Duodenal mucosa (tissue), 2 donors: ENCODE data around the gene KCNJ4.
A peak's percentile ranks its signal among the peaks of the same experiment; 100 is the strongest.
"Not testable (repeated sequence)": the region's sequence is repeated elsewhere in the genome, so short reads cannot be mapped to it uniquely, and the experiment has no call there.

Experiments used
- H3K27ac ChIP-seq: one replicate; pipeline ENCODE4 v1.7.0; 2013; ENCODE audit warnings: low read depth, low read length
- H3K27me3 ChIP-seq, 2 donors: one replicate each; pipeline ENCODE4 v1.7.0; 2013; ENCODE audit warnings: low read length in 2 of 2, control low read depth in 1 of 2; ENCODE audit not compliant: insufficient read depth in 2 of 2, control insufficient read depth in 1 of 2
- H3K36me3 ChIP-seq, 2 donors: one replicate each; pipeline ENCODE4 v1.7.0; 2013; ENCODE audit warnings: low read length in 2 of 2, control low read depth in 1 of 2; ENCODE audit not compliant: insufficient read depth in 2 of 2, control insufficient read depth in 1 of 2
- H3K4me1 ChIP-seq, 2 donors: one replicate each; pipeline ENCODE4 v1.7.0; 2013; ENCODE audit warnings: low read length in 2 of 2, control low read depth in 1 of 2; ENCODE audit not compliant: insufficient read depth in 2 of 2, control insufficient read depth in 1 of 2
- H3K4me3 ChIP-seq, 2 donors: one replicate each; pipeline ENCODE4 v1.7.0; 2013; ENCODE audit warnings: low read length in 2 of 2, low read depth in 1 of 2
- H3K9ac ChIP-seq, 2 donors: one replicate each; pipeline ENCODE4 v1.7.0; 2013; ENCODE audit warnings: low read length in 2 of 2, low read depth in 1 of 2
- H3K9me3 ChIP-seq, 2 donors: one replicate each; pipeline ENCODE4 v1.7.0; 2013; ENCODE audit warnings: low read length in 2 of 2, control low read depth in 1 of 2; ENCODE audit not compliant: control insufficient read depth in 1 of 2

KCNJ4 gene

DNA sequence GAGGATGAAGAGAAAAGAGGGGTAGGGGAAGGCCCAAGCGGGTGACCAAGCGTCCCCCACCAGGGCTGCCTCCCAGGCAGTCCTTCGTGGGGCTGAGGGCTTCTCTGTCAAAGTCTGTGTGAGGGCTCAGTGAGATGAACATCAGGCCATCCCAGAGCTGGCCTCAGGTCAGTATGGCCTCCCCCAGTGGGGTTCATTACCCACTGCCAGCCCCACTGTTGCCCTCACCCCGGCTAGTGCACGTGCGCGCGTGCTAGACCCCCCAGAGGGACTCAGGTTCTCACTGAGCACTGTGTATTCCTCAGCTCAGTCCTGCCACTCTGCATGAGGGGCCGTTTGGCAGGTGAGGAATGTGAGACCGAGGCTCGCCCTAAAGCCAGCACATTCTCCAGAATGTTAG lies 16.2 kb upstream of the KCNJ4 start:
- Histone ChIP-seq H3K9me3 (no peaks in the 10 kb centered on the region), H3K4me3 (no peak overlapping the region), H3K4me1 (peaks cover 11 to 16% of the 10 kb centered on the region in 2 donors), H3K27me3 (peaks cover 0 to 7% of the 10 kb centered on the region in 2 donors), H3K36me3 (no peaks in the 10 kb centered on the region), H3K27ac (no peak overlapping the region), H3K9ac (no peak overlapping the region)

DNA sequence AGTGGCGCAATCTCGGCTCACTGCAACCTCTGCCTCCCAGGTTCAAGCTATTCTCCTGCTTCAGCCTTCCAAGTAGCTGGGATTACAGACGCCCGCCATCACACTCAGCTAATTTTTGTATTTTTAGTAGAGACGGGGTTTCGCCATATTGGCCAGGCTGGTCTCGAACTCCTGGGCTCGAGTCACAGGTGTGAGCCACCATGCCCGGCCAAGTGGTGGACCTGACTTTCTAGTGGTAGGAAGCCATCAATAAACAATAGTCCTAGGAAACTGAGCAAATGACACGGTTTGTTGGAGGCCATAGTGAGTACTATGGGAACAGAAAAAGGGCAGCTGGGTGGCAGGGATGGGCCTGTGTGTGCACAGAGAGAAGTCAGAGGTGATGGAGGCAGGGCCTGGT lies 15.2 kb upstream of the KCNJ4 start:
- not testable (repeated sequence) for H3K4me3 ChIP-seq, H3K36me3 ChIP-seq, H3K27me3 ChIP-seq, H3K27ac ChIP-seq, H3K9me3 ChIP-seq, H3K9ac ChIP-seq
- peaks cover 11 to 16% of the 10 kb centered on the region in 2 donors for H3K4me1 ChIP-seq

DNA sequence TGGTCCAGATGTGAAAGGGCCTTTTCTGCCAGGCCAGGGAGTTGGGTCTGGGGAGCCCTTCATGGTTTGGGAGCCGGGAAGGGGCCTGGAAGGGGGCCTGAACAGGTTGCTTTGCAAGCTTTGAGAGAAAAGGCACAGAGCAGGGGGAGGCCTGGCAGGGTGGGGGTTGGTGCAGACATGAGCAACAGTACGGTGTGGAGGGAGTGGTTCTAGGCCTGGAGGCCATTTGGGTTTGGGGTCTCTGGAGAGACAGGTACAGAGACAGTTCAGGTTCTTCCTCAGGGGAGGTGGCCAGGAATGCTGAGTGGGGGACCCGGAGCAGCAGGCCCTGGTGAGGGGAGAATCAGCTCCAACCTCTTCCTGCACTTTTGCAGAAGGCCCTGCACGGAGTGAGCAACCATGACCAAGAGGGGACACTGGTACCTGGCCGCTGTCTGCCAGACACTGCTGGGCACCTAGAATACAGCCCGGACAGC lies 14.3 kb upstream of the KCNJ4 start:
- Histone ChIP-seq H3K36me3 (no peaks in the 10 kb centered on the region), H3K9me3 (no peaks in the 10 kb centered on the region), H3K9ac (no peak overlapping the region), H3K27me3 (peaks cover 7% of the 10 kb centered on the region in 2 donors), H3K27ac (no peak overlapping the region), H3K4me1 (peaks cover 11 to 16% of the 10 kb centered on the region in 2 donors), H3K4me3 (no peak overlapping the region)

DNA sequence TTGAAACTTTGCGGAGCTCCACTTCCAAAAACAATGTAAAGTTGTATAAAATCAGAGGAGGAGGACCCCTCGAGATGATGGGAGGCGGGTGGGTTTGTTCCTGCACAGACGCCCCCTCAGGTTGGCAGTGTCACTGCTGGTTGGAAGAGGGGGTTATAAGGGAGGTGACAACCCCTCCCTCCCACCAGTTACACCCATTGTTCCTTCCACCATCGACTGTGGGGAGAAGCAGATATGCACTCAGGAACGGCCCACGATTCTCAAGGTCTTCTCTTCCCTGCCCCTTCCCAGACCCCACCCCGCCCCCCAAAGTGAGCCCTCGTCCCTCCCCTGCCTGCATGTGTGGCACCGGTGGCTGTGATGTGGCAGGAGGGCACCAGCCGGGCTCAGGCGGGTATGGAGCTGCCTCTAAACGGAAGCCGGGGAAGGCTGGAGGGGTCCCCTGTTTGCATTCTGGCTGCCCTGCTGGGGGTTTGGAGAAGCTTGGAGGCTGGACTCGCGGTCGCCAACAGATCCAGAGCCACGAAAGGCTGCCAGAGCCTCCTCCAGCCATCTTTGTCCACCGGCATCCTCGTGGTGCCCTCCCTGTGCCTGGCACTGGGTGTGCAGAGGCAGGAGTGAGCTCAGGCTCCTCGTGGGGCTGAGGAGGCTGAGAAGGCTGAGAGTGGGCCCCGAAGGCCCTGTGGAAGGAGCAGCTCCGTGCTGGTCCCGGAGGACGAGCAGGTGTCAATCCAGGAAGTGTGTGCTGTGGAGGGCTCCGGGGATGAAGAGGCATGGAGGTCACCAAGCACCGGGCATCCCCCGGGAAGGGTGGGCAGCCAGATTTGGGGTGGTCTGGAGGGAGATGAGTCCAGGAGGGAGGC lies 13.7 kb upstream of the KCNJ4 start:
- Histone ChIP-seq H3K4me3 (peak overlapping the region; percentile 73 to 77), H3K9ac (peak overlapping the region; percentile 69 to 83), H3K27me3 (peaks cover 7% of the 10 kb centered on the region in 2 donors), H3K9me3 (no peaks in the 10 kb centered on the region), H3K4me1 (peaks cover 11 to 16% of the 10 kb centered on the region in 2 donors), H3K27ac (no peak overlapping the region), H3K36me3 (no peaks in the 10 kb centered on the region)

DNA sequence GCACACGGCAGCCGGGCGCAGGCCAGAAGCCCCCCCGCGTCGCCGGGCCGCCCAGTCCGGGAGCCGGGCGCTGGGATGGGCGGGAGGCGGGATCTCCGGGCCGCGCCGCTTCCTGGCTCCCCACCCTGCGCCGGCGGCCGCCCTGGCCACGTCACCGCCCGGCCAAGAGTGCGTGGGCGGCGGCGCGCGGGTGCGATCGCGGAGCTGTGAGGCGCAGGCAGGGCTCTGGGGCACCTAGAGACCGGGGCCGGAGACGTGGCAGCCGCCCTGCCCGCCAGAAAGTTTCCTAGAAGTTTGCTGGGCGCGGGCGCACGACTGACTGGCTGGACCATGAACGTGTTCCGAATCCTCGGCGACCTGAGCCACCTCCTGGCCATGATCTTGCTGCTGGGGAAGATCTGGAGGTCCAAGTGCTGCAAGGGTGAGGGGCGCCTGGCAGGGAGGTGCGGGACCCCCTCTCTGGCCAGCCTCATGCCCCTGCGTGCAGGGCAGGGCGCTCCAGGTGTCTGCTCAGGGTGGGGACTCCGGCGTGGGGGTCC lies 13.0 kb upstream of the KCNJ4 start, which contains the start of gene KDELR3:
Gene KDELR3 (plus strand): TSS at position 193 of the 539 bp plus-strand sequence. CDS start 138 bp downstream, at position 331.
- Histone ChIP-seq H3K4me3 (peak within 1 kb of the TSS; percentile 73 to 77), H3K4me1 (peaks cover 11 to 22% of the 10 kb centered on the region in 2 donors), H3K27ac (no peak within 1 kb of the TSS), H3K27me3 (peaks cover 7 to 12% of the 10 kb centered on the region in 2 donors), H3K9ac (peak within 1 kb of the TSS; percentile 69 to 83), H3K9me3 (no peaks in the 10 kb centered on the region), H3K36me3 (no peaks in the 10 kb centered on the region)

DNA sequence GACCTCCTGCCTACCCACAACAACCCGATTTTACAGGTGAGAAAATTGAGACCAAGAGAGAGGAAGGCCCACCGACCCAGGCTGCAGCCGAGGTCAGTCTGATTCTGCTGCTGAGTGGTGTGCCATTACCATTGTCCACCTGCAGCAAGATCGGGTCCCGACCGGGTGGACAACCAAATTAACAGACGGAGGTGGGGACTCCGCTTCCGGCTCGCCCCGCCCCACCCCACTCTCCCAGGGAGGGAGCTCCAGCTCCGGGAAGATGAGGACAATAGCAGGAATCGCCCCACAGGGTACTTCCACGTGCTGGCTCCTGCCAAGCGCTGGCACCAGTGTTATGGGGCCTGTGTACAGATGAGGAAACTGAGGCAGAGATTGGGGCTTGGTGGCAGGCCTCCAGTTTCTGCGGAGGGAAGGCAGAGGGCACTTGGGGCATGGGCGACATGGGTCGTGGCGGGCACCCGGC lies 12.5 kb upstream of the KCNJ4 start:
- H3K9ac ChIP-seq, result peak overlapping the region; percentile 54 to 83
- H3K27ac ChIP-seq, result no peak overlapping the region
- H3K36me3 ChIP-seq, result no peaks in the 10 kb centered on the region
- no peaks in the 10 kb centered on the region for H3K9me3 ChIP-seq
- peak overlapping the region; percentile 71 to 73 for H3K4me3 ChIP-seq
- H3K27me3 ChIP-seq, result peaks cover 7 to 15% of the 10 kb centered on the region in 2 donors
- H3K4me1 ChIP-seq, result peaks cover 11 to 23% of the 10 kb centered on the region in 2 donors

DNA sequence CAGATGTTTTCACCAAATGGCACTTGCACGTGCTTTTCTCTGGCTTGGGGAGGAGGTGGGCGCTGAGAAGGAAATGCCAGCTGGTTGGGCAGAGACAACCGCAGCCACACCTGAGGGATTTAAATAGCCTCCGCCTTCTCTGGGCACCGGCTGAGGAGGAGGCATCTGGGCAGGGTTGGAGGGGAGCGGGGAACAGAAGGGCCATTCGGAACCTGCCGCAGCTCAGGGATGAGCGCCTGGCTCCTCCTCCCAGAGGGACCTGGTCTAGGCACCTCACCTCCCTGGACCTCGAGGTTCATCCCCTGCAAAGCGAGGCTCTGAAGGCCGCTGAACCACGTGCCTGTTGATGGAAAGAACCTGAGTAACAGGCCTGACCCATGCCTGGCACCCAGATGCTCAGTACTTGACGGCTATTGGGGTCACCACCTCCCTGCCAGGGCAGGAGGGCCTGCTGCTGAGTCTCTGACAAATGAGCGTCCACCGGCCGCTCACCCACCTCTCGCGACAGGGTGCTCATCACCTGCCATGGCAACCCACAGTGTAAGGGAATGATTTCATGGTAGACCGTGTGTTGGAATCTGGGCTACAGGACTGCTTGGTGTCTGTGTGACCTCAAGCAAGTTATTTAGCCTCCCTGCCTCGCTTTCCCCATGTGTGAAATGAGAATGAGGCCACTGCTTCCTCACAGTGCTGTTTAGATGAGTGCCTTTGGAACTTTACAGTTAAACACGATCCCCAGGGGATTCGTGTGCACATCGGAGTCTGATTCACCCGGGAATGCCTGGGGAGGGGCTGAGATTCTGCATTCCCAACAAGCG lies 10.9 kb upstream of the KCNJ4 start:
- Histone ChIP-seq H3K4me1 (peaks cover 17 to 34% of the 10 kb centered on the region in 2 donors), H3K36me3 (no peaks in the 10 kb centered on the region), H3K27ac (no peak overlapping the region), H3K27me3 (peaks cover 22 to 26% of the 10 kb centered on the region in 2 donors), H3K9ac (no peak overlapping the region), H3K9me3 (no peaks in the 10 kb centered on the region), H3K4me3 (no peak overlapping the region)

DNA sequence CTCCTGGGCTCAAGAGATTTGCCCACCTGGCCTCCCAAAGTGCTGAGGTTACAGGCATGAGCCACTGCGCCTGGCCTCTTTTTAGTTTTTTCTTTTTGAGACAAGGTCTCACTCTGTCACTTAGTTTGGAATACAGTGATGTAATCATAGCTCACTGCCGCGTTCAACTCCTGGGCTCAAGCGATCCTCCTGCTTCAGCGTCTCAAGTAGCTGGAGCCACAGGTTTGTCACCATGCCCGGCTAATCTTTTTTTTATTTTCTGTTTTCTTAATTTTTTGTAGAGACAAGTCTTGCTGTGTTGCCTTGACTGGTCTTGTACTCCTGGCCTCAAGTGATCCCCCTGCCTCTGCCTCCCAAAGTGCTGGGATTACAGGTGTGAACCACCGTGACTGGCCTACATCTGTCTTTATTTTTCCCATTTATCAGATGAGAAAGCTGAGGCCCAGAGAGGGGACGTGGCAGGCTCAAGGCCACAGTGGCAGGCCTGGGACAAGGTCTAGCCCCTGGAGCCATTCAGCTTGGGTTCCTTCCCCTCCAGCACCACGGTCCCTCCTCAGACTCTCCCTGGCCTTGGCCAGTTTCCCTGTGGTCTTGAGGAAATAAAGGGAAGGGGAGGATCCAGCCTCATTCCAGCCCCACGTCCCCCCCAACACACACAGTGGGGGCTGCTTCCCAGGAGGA lies 10.1 kb upstream of the KCNJ4 start:
- no peaks in the 10 kb centered on the region for H3K36me3 ChIP-seq
- peaks cover 18 to 34% of the 10 kb centered on the region in 2 donors for H3K4me1 ChIP-seq
- H3K27me3 ChIP-seq, result peaks cover 30 to 34% of the 10 kb centered on the region in 2 donors
- no peak overlapping the region for H3K9ac ChIP-seq
- H3K9me3 ChIP-seq, result no peaks in the 10 kb centered on the region
- no peak overlapping the region for H3K27ac ChIP-seq
- no peak overlapping the region for H3K4me3 ChIP-seq

DNA sequence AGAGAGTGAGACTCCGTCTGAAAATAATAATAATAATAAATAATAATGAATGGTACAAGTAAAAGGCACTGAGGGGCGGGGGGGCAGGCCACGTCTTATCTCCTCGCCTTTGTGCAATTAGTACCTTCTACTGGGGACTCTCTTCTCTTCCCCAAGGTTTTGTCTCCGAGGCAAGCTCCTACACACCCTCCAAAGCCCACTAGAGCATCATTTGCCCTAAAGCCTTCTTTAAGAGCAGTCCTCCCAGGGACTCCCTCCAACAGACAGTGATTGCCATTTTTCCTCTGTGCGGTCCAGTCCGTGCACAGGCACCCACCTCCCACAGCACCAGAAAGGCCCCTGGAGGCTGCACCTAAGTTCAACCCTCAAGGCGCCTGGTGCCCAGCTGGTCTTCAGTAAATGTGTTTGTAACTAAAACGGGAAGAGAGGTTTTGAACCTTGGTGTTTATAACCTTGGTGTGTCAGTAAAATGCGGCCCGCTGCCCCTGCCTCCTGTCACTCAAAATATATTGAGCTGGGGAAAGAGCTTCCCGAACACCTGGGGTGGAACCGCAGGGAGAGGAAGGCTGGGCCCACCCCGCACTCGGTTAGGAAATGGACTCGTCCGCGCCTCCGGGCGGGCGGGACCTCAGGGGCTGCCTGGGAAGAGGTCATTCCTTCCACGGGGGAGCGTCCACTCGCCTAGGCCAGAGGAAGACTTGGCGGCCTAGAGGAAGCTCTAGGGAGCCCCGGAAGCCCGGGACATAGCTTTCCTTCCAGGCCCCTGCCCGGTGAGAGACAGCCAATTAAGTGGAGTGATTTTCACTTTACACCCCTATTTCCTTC lies 8.2 kb upstream of the KCNJ4 start:
- Histone ChIP-seq H3K27ac (no peak overlapping the region), H3K27me3 (peaks cover 47 to 49% of the 10 kb centered on the region in 2 donors), H3K4me1 (peaks cover 14 to 28% of the 10 kb centered on the region in 2 donors), H3K36me3 (no peaks in the 10 kb centered on the region), H3K9ac (no peak overlapping the region), H3K9me3 (no peaks in the 10 kb centered on the region), H3K4me3 (no peak overlapping the region)
